DOHH2 (cell line): Measurements from ENCODE around the gene CCR9.

Source experiments
- H3F3A ChIP-seq: fragments of 200-600 bp; sonication (generic), shearing (Covaris generic); 2 replicates; pipeline ENCODE4 v1.6.0; 2016; ENCODE audit warnings: antibody characterized with exemption, mild to moderate bottlenecking; ENCODE audit not compliant: control insufficient read depth, insufficient read depth
- H3K27ac ChIP-seq: fragments of 200-600 bp; sonication (generic); 2 replicates; pipeline ENCODE4 v1.5.1; 2014; ENCODE audit warnings: low read depth, mild to moderate bottlenecking, low read length, moderate library complexity
- H3K27me3 ChIP-seq: fragments of 200-600 bp; sonication (generic); 2 replicates; pipeline ENCODE4 v1.6.1; 2014; ENCODE audit warnings: mild to moderate bottlenecking, low read length, mixed read lengths; ENCODE audit not compliant: control insufficient read depth
- H3K36me3 ChIP-seq: fragments of 200-600 bp; sonication (generic); 2 replicates; pipeline ENCODE4 v1.6.1; 2014; ENCODE audit warnings: mild to moderate bottlenecking, low read length, moderate library complexity, mixed read lengths; ENCODE audit not compliant: control insufficient read depth
- H3K4me1 ChIP-seq: fragments of 200-600 bp; sonication (generic); 2 replicates; pipeline ENCODE4 v1.6.1; 2014; ENCODE audit warnings: mild to moderate bottlenecking, low read length, mixed read lengths; ENCODE audit not compliant: control insufficient read depth
- H3K4me2 ChIP-seq: fragments of 200-600 bp; sonication (generic); 2 replicates; pipeline ENCODE4 v1.6.0; 2014; ENCODE audit warnings: mild to moderate bottlenecking, low read length, moderate library complexity
- H3K4me3 ChIP-seq: fragments of 200-600 bp; sonication (generic); 2 replicates; pipeline ENCODE4 v1.5.1; 2014; ENCODE audit warnings: mild to moderate bottlenecking, low read length, mixed read lengths
- H3K79me2 ChIP-seq: fragments of 200-600 bp; sonication (generic); 2 replicates; pipeline ENCODE4 v1.6.1; 2014; ENCODE audit warnings: mild to moderate bottlenecking, low read length, mixed read lengths; ENCODE audit not compliant: control insufficient read depth
- H3K9me2 ChIP-seq: fragments of 200-600 bp; sonication (generic); replicated peaks from 2 replicates; pipeline ENCODE4 v1.6.1; 2014; ENCODE audit warnings: mild to moderate bottlenecking, low read length, mixed read lengths; ENCODE audit not compliant: control insufficient read depth
- H3K9me3 ChIP-seq: fragments of 200-600 bp; sonication (generic); 2 replicates; pipeline ENCODE4 v1.6.1; 2014; ENCODE audit warnings: antibody characterized with exemption, low read length, mixed read lengths; ENCODE audit not compliant: control insufficient read depth, insufficient read depth
- H4K20me1 ChIP-seq: fragments of 200-600 bp; sonication (generic); 2 replicates; pipeline ENCODE4 v1.6.0; 2014; ENCODE audit warnings: low read depth, mild to moderate bottlenecking, antibody characterized with exemption, low read length, moderate library complexity; ENCODE audit not compliant: control insufficient read depth, insufficient read depth
- CTCF ChIP-seq: fragments of 200-600 bp; sonication (generic); IDR thresholded peaks from one replicate; pipeline ENCODE4 v1.5.1; 2014; ENCODE audit warnings: antibody characterized with exemption, mild to moderate bottlenecking, low read depth, low read length; ENCODE audit not compliant: poor library complexity, severe bottlenecking
- EZH2phosphoT487 ChIP-seq: fragments of 200-600 bp; sonication (generic); IDR thresholded peaks from 2 replicates; pipeline ENCODE4 v1.6.1; 2017; ENCODE audit warnings: borderline replicate concordance, mild to moderate bottlenecking, antibody characterized with exemption, low read length, moderate library complexity, mixed read lengths

Gene CCR9

GRCh38 chr3:45881078-45882022, 5.0 kb upstream of the CCR9 start:
- no peaks in the 10 kb centered on the region for H3K36me3 ChIP-seq
- H3K27me3 ChIP-seq, result peaks cover 29% of the 10 kb centered on the region
- H3K4me1 ChIP-seq, result no peaks in the 10 kb centered on the region
- TF ChIP-seq EZH2phosphoT487 (no peak), CTCF (no peak)
- H4K20me1 ChIP-seq, result no peaks in the 10 kb centered on the region
- H3K9me2 ChIP-seq, result no peaks in the 10 kb centered on the region
- no peak overlapping the region for H3K27ac ChIP-seq
- H3F3A ChIP-seq, result no peaks in the 10 kb centered on the region
- H3K79me2 ChIP-seq, result no peaks in the 10 kb centered on the region
- H3K9me3 ChIP-seq, result no peaks in the 10 kb centered on the region
- H3K4me3 ChIP-seq, result no peak overlapping the region
- no peak overlapping the region for H3K4me2 ChIP-seq

GRCh38 chr3:45884368-45885201, 1.8 kb upstream of the CCR9 start:
- Histone ChIP-seq H3K27ac (no peak overlapping the region), H3K9me2 (no peaks in the 10 kb centered on the region), H3K4me3 (no peak overlapping the region), H3K9me3 (no peaks in the 10 kb centered on the region), H3K27me3 (peaks cover 33% of the 10 kb centered on the region), H3K36me3 (no peaks in the 10 kb centered on the region), H3F3A (no peaks in the 10 kb centered on the region), H3K79me2 (no peaks in the 10 kb centered on the region), H4K20me1 (no peaks in the 10 kb centered on the region), H3K4me1 (peaks cover 7% of the 10 kb centered on the region), H3K4me2 (no peak overlapping the region)
- no peak for TF ChIP-seq CTCF
- no peak for TF ChIP-seq EZH2phosphoT487

- no peaks in the 10 kb centered on the region for H3K9me3 ChIP-seq
- no peaks in the 10 kb centered on the region for H4K20me1 ChIP-seq
- H3K4me3 ChIP-seq, result no peak overlapping the region
- H3K9me2 ChIP-seq, result no peaks in the 10 kb centered on the region
- no peak for TF ChIP-seq EZH2phosphoT487
- no peak for TF ChIP-seq CTCF
- H3K4me1 ChIP-seq, result peaks cover 10% of the 10 kb centered on the region
- H3K36me3 ChIP-seq, result no peaks in the 10 kb centered on the region
- H3K27ac ChIP-seq, result no peak overlapping the region
- no peaks in the 10 kb centered on the region for H3K79me2 ChIP-seq
- H3K4me2 ChIP-seq, result no peak overlapping the region
- H3F3A ChIP-seq, result no peaks in the 10 kb centered on the region
- H3K27me3 ChIP-seq, result peaks cover 45% of the 10 kb centered on the region
These were observed 942 bp downstream of the CCR9 start for GRCh38 chr3:45887285-45887684.
